ENCODE results near the gene RNF138.

GRCh38 chr18:32078845-32079244 lies 12.8 kb upstream of the RNF138 start:
- TF ChIP-seq EZH2 (IDR thresholded peaks at IDR 0.05; ENCODE audit: low read length) (no peak), CTCF (optimal IDR thresholded peaks at IDR 0.05 in 1 of 3, IDR thresholded peaks at IDR 0.05 in 1 of 3, conservative IDR thresholded peaks at IDR 0.05 in 1 of 3; ENCODE audit: extremely low read depth in 1 of 3, insufficient read depth in 2 of 3, low read length in 3 of 3) (no peak)
